GM12878 (cell line): ENCODE results near the gene SPATC1L. TPM values are rescaled to one million over a fixed set of nuclear protein-coding genes. Genes with fewer than 3 reads are reported as not detected.

Source experiments
- ATAC-seq: fragments of 200-7000 bp; cut with Tn5 transposase; 3 replicates; pipeline ENCODE4 v1.9.1; 2020; ENCODE audit warnings: mild to moderate bottlenecking, moderate library complexity
- BruUV-seq: library from RNA; stranded (reverse); fragments of 400-500 nt; replicated peaks from 2 replicates; lab custom pipeline; 2021; lab: Mats Ljungman, UMichigan
- CTCF ChIA-PET: fragments of 300-600 bp; sonication (Branson Sonifier 250); formaldehyde crosslinking; extraction: SDS; loops from one replicate; lab custom pipeline; 2021; ENCODE audit warnings: inconsistent platforms; lab: Yijun Ruan, JAX
- POLR2A ChIA-PET: fragments of 350-600 bp; formaldehyde crosslinking; extraction: SDS; loops from one replicate; lab custom pipeline; 2021; ENCODE audit warnings: inconsistent platforms; lab: Charles Lee
- RAD21 ChIA-PET: fragments of 300-600 bp; sonication (Branson Sonifier 250); formaldehyde crosslinking; loops from one replicate; lab custom pipeline; 2023; ENCODE audit warnings: antibody characterized with exemption; ENCODE audit not compliant: unreplicated experiment; lab: Charles Lee
- SMC1A ChIA-PET: fragments of 300-600 bp; sonication (Branson Sonifier 250); formaldehyde crosslinking; loops from one replicate; lab custom pipeline; 2023; ENCODE audit not compliant: unreplicated experiment, uncharacterized antibody; lab: Charles Lee
- DNase-seq: peaks from one replicate; pipeline ENCODE4 v3.0.0-alpha.2; 2011; ENCODE audit warnings: low read depth, low spot score
- FAIRE-seq: peaks from 3 replicates; lab custom pipeline; 2011; peaks lifted over from hg19 to GRCh38; lab: Jason Lieb, UNC
- H2AFZ ChIP-seq: 2 replicates; pipeline ENCODE4 v1.6.0; 2011; ENCODE audit warnings: low read depth, low read length, control low read depth; ENCODE audit not compliant: control insufficient read depth
- H3K27ac ChIP-seq: 2 replicates; pipeline ENCODE4 v1.5.1; 2011; ENCODE audit warnings: control low read depth; ENCODE audit not compliant: control insufficient read depth, insufficient read depth
- H3K27me3 ChIP-seq, 2 experiments: replicated peaks in 1 of 2; 2 replicates each; pipeline versions ENCODE4 v1.6.0 to v1.6.1; 2011; ENCODE audit warnings: low read length in 1 of 2; ENCODE audit not compliant: control insufficient read depth in 2 of 2, insufficient read depth in 2 of 2
- H3K36me3 ChIP-seq, 2 experiments: 2 replicates each; pipeline ENCODE4 v1.5.1; 2011; ENCODE audit warnings: low read length in 1 of 2; ENCODE audit not compliant: control insufficient read depth in 2 of 2, insufficient read depth in 2 of 2
- H3K4me1 ChIP-seq: 2 replicates; pipeline ENCODE4 v1.6.1; 2011; ENCODE audit warnings: mild to moderate bottlenecking, low read length, moderate library complexity, mixed read lengths; ENCODE audit not compliant: control insufficient read depth, insufficient read depth
- H3K4me2 ChIP-seq: 2 replicates; pipeline ENCODE4 v1.6.0; 2011; ENCODE audit warnings: control low read depth; ENCODE audit not compliant: control insufficient read depth, insufficient read depth
- H3K4me3 ChIP-seq: fragments of 200-600 bp; sonication (generic); 2 replicates; pipeline ENCODE4 v1.5.1; 2016
- H3K79me2 ChIP-seq: 2 replicates; pipeline ENCODE4 v1.6.0; 2011; ENCODE audit warnings: low read length; ENCODE audit not compliant: control insufficient read depth, insufficient read depth
- H3K9ac ChIP-seq: 2 replicates; pipeline ENCODE4 v1.8.0; 2011; ENCODE audit warnings: low read length, control low read depth, mixed read lengths; ENCODE audit not compliant: control insufficient read depth, insufficient read depth
- H3K9me3 ChIP-seq: replicated peaks from 3 replicates; pipeline ENCODE4 v1.5.1; 2011; ENCODE audit warnings: mild to moderate bottlenecking, low read length; ENCODE audit not compliant: control insufficient read depth, insufficient read depth
- H4K20me1 ChIP-seq: 2 replicates; pipeline ENCODE4 v1.6.0; 2011; ENCODE audit not compliant: control insufficient read depth, insufficient read depth
- CBX5 ChIP-seq: sonication (generic); IDR thresholded peaks from 2 replicates; pipeline ENCODE4 v1.6.1; 2016; ENCODE audit warnings: low read depth, moderate library complexity, mild to moderate bottlenecking, inconsistent platforms
- CEBPZ ChIP-seq: fragments of 150-350 bp; IDR thresholded peaks from 2 replicates; pipeline ENCODE4 v1.6.1; 2016; ENCODE audit warnings: low read depth, low read length
- MAX ChIP-seq: IDR thresholded peaks from 2 replicates; pipeline ENCODE4 v1.6.1; 2012; ENCODE audit warnings: low read depth, low read length, improper control_type of control experiment
- MEF2A ChIP-seq: IDR thresholded peaks from 2 replicates; pipeline ENCODE4 v1.6.1; 2011; ENCODE audit warnings: low read depth, mild to moderate bottlenecking, low read length, moderate library complexity; ENCODE audit not compliant: insufficient read depth
- NFIC ChIP-seq: IDR thresholded peaks from 2 replicates; pipeline ENCODE4 v1.6.1; 2012; ENCODE audit warnings: low read depth, mild to moderate bottlenecking, inconsistent platforms, low read length, moderate library complexity
- NFYA ChIP-seq: IDR thresholded peaks from 2 replicates; pipeline ENCODE4 v1.6.1; 2011; ENCODE audit warnings: low read depth, mild to moderate bottlenecking, low read length, improper control_type of control experiment, borderline replicate concordance
- RCOR1 ChIP-seq: conservative IDR thresholded peaks from 2 replicates; pipeline ENCODE4 v1.6.1; 2012; ENCODE audit warnings: low read depth, low read length, improper control_type of control experiment
- SREBF2 ChIP-seq: IDR thresholded peaks from 2 replicates; pipeline ENCODE4 v1.6.1; 2012; ENCODE audit warnings: mild to moderate bottlenecking, low read length
- STAT3 ChIP-seq: IDR thresholded peaks from 2 replicates; pipeline ENCODE4 v1.6.1; 2011; ENCODE audit warnings: low read depth, low read length, improper control_type of control experiment
- ZBTB40 ChIP-seq: fragments of 450-650 bp; IDR thresholded peaks from 2 replicates; pipeline ENCODE4 v1.6.1; 2016; ENCODE audit warnings: mild to moderate bottlenecking, moderate library complexity, borderline replicate concordance
- WGBS: methylation state at CpG from one replicate; pipeline ENCODE4 v1.1.6; 2016; ENCODE audit warnings: low lambda C conversion rate; ENCODE audit not compliant: insufficient replicate concordance, insufficient coverage; ENCODE audit errors: missing lambda C conversion rate; 5-methylcytosine and 5-hydroxymethylcytosine counted together
- in situ Hi-C: fragments of 300-500 bp; cut with MboI; formaldehyde crosslinking; loops from 9 replicates; pipeline ENCODE4 v1.14.3; 2018; ENCODE audit warnings: mixed read lengths
- intact Hi-C: fragments of 100-400 bp; cut with micrococcal nuclease; formaldehyde crosslinking; loops from one replicate; pipeline ENCODE4 v1.14.2; 2022; ENCODE audit not compliant: unreplicated experiment
- polyA plus RNA-seq, 11 experiments: library from polyadenylated mRNA; depleted of rRNA in 4 of 11; unstranded in 6 of 11; stranded (reverse) in 5 of 11; fragments of >200 nt; fragmentation: Nextera tagmentation in 4 of 11; fragmentation: Illumina TruSeq in 1 of 11; extraction: Ambion mirVana in 4 of 11; extraction: Trizol in 1 of 11; gene quantifications; 1 replicate in 1 of 11; 2 replicates in 10 of 11; pipeline versions ENCODE4 v1.2.1 to v1.2.3, GENCODE V29; 2011 to 2016; ENCODE audit warnings: inconsistent platforms in 2 of 11, missing spikeins in 2 of 11, low read depth in 1 of 11
- total RNA-seq, 4 experiments: library from RNA; depleted of rRNA in 3 of 4; stranded (reverse); fragments of >200 nt in 3 of 4; fragmentation: Illumina TruSeq in 1 of 4; extraction: Trizol in 1 of 4; gene quantifications; 2 replicates each; pipeline versions ENCODE4 v1.2.1 to v1.2.3, GENCODE V29; 2013 to 2021

Gene SPATC1L
- total and polyA plus RNA-seq, 10 of the 15 experiments (the other 5 are each of a cell fraction or from before 2014, with no cell fraction given), result 1.4 to 16.0 (median 7.0) TPM; not detected in 2

- BruUV-seq, result no TSS peak
These were observed 44.6 kb downstream of the SPATC1L start for GRCh38 chr21:46139686-46140085.

More at GRCh38 chr21:46139686-46140085, 44.6 kb downstream of the SPATC1L start:
- intact Hi-C loops (loop anchor here (5.0 to 10.0 kb wide), 3 partner anchors 88 to 167 kb away; partner anchors contain the start of genes LSS, MCM3AP and YBEY), in situ Hi-C loops (no loop called here)
- Histone ChIP-seq H3K9ac (no peak overlapping the region), H3K4me3 (no peak overlapping the region), H3K79me2 (no peaks in the 10 kb centered on the region), H3K4me1 (no peaks in the 10 kb centered on the region; the same call in 1 of the 2 replicates), H2AFZ (no peak overlapping the region), H3K9me3 (no peaks in the 10 kb centered on the region; the same call in 2 of the 3 replicates), H3K36me3 (no peaks in the 10 kb centered on the region), H3K4me2 (no peak overlapping the region), H3K27me3 (no peaks in the 10 kb centered on the region), H3K27ac (no peak overlapping the region), H4K20me1 (no peaks in the 10 kb centered on the region)
- 52% methylated on average over 15 of the region's 15 CpGs for WGBS
- no peak for FAIRE-seq
- ChIA-PET SMC1A (no interaction called here), POLR2A (no interaction called here), RAD21 (no interaction called here), CTCF (no interaction called here)
- no peak for ATAC-seq
- no peak for DNase-seq
- TF ChIP-seq MAX, result no peak
- TF ChIP-seq ZBTB40, result no peak
- no peak for TF ChIP-seq MEF2A
- no peak for TF ChIP-seq SREBF2
- no peak for TF ChIP-seq CEBPZ
- no peak for TF ChIP-seq STAT3
- TF ChIP-seq RCOR1, result no peak
- TF ChIP-seq NFIC, result no peak
- TF ChIP-seq CBX5, result no peak
- no peak for TF ChIP-seq NFYA
